NCI-H2081 treated with DMSO at 0.1 percent for 48 hours (cell line): ENCODE data around the gene PCDHA12.
A peak's percentile ranks its signal among the peaks of the same experiment; 100 is the strongest.
"Not testable (repeated sequence)": the region's sequence is repeated elsewhere in the genome, so short reads cannot be mapped to it uniquely, and the experiment has no call there.

Source experiments
- DNase-seq: peaks from one replicate; lab custom pipeline; 2025; lab: John Stamatoyannopoulos, UW

Gene PCDHA12

GRCh38 chr5:140875085-140876065 lies at the start of gene PCDHA12:
Gene PCDHA12, plus strand, starts transcription at chr5:140875308. Its CDS starts 165 bp downstream, at chr5:140875473.
- no peak for DNase-seq

GRCh38 chr5:140827704-140828361 lies 47.3 kb upstream of the PCDHA12 start, which contains the start of gene PCDHA6:
Gene PCDHA6, plus strand, starts transcription at chr5:140827960. Its CDS starts 132 bp downstream, at chr5:140828092.
- DNase-seq: peak; percentile 30

GRCh38 chr5:140828362-140828737 lies 46.8 kb upstream of the PCDHA12 start:
- DNase-seq: peak; percentile 40

- DNase-seq: not testable (repeated sequence)
These were observed 45.3 kb upstream of the PCDHA12 start for GRCh38 chr5:140829511-140830501.

GRCh38 chr5:140833993-140834392 lies 41.1 kb upstream of the PCDHA12 start, which contains the start of gene PCDHA7:
Gene PCDHA7, plus strand, starts transcription at chr5:140834269. Its CDS starts 115 bp downstream, at chr5:140834384.
- DNase-seq: no peak

GRCh38 chr5:140834439-140835008 lies 40.6 kb upstream of the PCDHA12 start:
- DNase-seq: not testable (repeated sequence)

- no peak for DNase-seq
These were observed 39.2 kb upstream of the PCDHA12 start for GRCh38 chr5:140835622-140836510.

- peak; percentile 26 for DNase-seq
These were observed 33.8 kb upstream of the PCDHA12 start, which contains the start of gene PCDHA8 for GRCh38 chr5:140840978-140841962. Gene PCDHA8, plus strand, starts transcription at chr5:140841187. Its CDS starts 135 bp downstream, at chr5:140841322.

- DNase-seq: no peak
These were observed 32.0 kb upstream of the PCDHA12 start for GRCh38 chr5:140842798-140843733.

GRCh38 chr5:140848139-140849102 lies 26.7 kb upstream of the PCDHA12 start, which contains the start of gene PCDHA9:
Gene PCDHA9, plus strand, starts transcription at chr5:140848382. Its CDS starts 114 bp downstream, at chr5:140848496.
- not testable (repeated sequence) for DNase-seq

- DNase-seq: not testable (repeated sequence)
These were observed 25.1 kb upstream of the PCDHA12 start for GRCh38 chr5:140849831-140850634.

- DNase-seq: no peak
These were observed 19.1 kb upstream of the PCDHA12 start, which contains the start of gene PCDHA10 for GRCh38 chr5:140855772-140856674. Gene PCDHA10, plus strand, starts transcription at chr5:140855897. Its CDS starts 152 bp downstream, at chr5:140856049.

- no peak for DNase-seq
These were observed 17.7 kb upstream of the PCDHA12 start for GRCh38 chr5:140857177-140857986.

GRCh38 chr5:140857987-140858240 lies 17.2 kb upstream of the PCDHA12 start:
- DNase-seq: no peak
